ENCODE results near the gene ZCCHC7.
"Not testable (repeated sequence)": the region's sequence is repeated elsewhere in the genome, so short reads cannot be mapped to it uniquely, and the experiment has no call there.

Gene ZCCHC7

DNA sequence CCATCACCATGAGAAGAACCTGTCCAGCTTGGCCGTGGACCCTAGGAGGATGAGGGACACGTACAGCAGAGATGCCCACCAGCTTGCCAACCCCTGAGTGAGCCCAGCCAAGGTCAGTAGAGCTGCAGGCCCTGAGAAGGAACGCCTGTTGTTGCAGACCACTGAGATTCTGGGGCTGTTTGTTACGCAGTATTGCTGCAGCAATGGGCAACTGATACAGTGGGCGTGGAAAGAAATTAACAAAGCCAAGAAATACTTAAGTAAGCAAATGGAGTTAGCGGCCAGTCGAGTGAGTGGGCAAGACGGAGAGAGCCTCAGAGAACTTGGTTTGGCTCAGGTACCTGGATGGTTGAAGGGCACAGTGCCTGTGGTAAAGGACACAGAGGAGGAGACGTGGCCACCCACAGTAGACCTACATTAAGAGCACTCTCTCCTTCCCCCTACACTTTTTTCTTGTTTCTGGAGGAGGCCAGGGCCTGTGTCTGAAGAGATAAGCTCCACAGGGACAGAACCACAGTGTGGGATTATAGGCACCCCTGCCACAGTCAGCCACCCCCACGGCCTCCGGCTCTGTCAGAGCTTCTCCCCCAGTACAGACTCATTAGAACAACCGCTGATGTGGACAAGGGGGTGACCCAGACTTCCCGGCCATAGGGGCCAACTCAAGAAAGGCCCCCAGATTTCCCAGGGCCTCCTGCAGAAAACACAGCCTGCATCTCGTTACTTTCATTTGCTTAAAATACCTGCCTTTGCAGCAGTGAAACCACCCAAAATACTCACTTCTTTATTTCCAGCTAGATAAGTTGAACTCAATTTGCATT lies 262.0 kb downstream of the ZCCHC7 start:
- no peak for DNase-seq

DNA sequence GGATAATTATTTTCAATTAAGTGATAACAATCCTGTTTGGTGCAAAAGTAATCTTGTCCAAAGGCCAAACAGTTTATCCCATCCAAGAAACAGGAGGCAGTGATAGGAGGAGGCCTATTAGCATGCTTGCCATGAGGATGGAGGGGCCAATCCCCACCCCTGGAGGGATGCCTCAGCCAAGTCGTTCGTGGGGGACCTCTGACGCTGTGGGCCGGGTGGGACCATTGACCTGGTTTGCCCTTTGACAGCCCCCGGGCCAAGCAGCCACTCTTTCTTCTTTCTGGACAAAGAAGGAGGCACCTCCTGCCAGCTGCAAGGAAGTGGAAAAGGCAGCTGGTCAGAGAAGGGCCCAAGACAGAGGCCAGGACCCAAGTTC lies 262.6 kb downstream of the ZCCHC7 start:
- DNase-seq, result no peak

DNA sequence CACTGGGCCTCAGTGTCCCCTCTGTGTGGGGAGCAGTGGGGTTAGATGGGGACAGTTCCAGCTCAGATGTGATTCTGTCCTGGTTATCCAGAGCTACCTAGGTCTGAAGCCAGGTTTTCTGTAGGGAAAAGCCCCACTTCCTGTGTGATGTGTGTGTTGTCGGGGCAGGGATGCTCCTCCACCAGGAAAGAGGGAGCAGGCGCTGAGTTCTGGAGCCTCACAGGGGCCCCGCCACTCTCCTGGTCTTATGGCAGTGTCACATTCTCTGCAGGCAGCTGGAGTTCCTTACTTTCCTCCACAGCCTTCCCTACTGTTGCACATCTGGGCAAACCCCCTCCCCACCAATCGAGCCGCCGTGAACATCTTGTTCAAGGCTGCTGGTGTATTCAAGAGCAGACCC lies 263.0 kb downstream of the ZCCHC7 start:
- no peak for DNase-seq

DNA sequence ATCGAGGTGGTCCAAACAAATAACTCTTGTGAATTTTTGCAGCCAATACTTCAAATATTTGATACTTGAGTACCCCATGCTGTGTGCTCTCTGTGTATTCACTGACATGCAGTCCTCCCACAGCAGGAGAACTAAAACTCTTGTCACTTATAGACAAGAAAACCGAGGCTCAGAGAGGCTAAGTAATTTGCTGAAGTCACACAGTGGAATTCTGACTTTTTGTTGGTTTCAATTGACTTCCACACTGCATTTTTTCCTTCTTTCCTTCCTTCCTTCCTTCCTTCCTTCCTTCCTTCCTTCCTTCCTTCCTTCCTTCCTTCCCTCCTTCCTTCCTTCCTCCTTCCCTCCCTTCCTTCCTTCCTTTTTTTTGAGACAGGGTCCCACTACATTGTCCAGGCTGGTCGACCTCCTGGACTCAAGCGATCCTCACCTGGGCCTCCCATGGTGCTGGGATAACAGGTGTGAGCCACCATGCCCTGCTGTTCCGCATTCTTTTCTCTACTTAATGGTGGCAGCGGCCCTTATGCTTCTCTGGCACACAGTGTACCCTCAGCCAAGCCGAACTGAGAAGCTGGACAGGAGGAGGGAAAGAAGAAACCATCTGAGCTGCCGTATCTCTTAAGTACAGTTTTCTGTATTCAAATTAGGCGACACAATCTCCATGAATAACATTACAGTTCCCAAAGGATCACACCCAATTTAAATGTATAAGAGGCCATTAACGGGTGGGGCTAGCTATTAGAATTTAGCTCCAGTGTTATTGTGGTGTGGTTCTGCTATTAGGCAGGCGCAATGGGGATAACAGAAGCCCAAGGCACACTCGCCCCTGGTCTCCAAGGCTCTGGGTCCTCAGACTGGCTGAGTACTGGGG lies 263.7 kb downstream of the ZCCHC7 start:
- no peak for DNase-seq

DNA sequence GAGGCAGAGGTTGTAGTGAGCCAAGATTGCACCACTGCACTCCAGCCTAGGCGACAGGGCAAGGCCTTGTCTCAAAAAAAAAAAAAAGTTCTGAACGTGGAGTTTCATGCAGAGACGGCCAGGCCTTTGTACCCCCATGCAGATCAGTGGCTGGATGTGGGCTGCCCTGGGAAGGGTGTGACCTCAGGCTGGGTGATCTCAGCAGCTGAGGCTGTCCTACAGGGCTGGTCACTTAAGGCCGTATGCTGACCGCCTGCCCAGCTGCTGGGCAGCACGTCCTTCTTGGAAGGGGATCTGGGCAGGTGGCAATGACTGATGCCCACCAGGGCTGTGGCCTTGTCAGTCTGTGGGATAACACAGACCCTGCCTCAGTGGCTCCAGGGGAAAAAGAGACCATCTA lies 264.9 kb downstream of the ZCCHC7 start:
- no peak for DNase-seq

DNA sequence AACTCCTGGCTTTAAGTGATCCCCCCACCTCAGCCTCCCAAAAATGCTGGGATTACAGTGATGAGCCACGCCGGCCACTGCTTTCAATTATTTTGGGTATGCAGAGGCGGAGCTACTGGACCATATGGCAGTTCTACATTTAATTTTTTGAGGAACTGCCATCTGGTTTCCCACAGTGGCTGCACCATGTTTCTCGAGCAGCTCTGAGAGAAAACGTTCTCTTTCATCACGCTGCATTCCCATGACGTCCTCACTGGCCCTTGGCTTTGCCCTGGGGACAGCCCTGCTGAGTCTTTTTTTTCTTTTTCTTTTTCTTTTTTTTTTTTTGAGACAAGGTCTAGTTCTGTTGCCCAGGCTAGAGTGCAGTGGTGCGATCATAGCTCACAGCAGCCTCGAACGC lies 266.6 kb downstream of the ZCCHC7 start:
- no peak for DNase-seq

DNA sequence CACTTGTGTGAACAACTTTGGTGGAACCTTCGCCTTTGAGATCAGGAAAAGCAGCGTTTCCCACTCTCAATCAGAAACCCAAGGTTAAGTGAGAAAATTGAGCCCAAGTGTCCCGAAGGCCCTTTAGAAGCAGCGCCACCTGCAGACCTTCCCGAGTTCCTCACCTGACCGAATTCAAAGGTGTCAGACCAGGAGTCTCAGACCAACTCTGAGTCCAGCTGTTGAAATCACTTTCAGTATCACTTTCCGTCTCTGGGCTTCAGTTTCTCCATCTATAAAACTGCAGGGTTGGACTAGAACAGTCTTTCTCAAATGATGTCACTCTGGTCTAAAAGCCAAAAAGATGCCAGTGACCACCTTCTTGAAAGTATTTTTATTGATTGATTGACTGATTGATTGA lies 270.4 kb downstream of the ZCCHC7 start:
- peak in 1 of 6 experiments; percentile 2 for DNase-seq

DNA sequence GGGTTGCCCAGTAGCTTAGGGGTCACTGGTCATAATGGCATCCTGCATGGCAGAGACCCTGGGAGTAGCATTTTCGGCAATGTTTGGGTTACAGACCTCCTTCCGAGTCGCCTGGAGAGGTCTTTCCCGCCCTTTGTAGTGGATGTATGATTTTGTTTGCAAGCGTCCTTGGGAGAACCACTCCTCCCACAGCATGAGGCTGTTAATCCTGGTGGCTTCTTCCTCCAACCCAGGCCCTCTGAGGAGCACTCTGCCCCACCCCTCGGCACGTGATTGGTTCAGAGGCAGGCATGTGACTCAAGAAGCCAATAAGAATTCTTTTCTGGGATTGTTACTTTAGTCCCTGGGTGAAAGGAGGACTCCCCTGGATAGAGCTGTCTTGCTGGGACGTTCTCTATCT lies 271.9 kb downstream of the ZCCHC7 start:
- no peak for DNase-seq

DNA sequence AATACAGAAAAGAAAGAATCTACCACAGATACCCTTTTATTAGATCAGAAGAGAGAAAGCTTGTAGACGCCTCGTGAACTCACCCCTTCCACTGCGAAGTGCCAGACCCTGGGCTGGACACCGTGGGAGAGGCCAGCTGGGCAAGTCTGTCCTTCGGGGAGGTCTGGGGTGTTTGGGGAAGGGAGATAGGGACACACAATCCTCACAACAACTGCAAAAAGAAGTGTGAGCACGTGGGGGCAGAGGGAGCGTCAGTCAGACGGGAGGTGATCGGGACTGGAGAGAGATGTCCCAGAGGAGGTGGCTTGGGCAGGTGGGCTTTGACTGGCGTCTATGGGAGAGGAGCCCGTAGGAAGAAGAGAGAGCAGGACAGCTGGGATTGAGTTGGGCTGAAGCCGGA lies 274.9 kb downstream of the ZCCHC7 start:
- DNase-seq, result no peak

DNA sequence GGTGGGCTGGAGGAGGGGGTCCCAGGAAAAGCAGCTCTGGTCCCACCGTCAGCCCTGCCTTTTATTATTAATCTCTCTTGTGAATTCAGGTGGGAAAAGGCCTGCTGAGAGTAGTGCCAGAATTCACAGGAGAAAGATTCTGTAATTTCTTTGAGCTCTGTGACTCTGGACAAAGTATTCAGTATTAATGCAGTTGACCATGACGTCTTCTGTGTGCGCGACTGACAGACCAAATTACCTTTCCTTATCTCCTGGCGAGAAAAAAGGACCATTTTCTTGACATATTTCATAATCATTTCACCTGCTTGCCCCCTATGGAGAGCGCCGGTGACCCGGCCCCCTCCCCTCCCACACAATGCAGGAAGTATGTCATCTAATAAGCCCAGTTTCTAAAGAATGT lies 275.3 kb downstream of the ZCCHC7 start:
- DNase-seq, result no peak

DNA sequence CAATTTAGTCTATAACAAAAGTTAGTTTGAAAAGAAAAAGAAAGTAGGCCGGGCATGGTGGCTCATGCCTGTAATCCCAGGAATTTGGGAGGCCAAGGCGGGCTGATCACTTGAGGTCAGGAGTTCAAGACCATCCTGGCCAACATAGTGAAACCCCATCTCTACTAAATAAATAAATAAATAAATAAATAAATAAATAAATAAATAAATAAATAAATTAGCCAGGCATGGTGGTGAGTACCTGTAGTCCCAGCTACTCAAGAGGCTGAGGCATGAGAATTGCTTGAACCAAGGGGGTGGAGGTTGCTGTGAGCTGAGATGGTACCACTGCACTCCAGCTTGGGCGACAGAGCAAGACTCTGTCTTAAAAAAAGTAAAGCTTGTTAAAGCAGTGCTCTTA lies 277.6 kb downstream of the ZCCHC7 start:
- not testable (repeated sequence) for DNase-seq

DNA sequence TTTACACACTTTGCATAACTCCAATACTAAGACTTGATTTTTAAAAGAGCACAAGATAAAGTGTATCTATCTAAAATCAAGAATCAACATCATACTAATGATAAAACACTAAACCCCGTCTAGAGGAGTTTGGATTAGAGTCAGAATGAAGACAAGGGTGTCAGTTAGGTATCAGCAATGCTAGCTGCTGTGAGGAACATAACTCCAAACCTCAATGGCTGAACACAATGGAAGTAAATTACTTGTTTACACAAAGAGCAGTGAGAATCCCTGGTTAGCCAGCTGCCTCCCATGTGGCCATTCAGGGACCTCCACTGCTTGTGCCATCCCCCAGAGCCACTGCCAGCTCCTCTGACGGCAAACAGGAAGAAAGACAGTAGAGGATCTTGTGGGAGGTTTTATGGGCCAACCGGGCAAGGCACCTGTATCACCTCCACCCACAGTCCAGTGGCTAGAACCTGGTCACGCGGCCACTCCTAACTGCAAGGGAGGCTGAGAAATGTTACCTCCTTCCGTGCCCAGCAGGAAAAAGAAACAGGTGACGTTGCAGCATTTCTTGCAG lies 278.2 kb downstream of the ZCCHC7 start:
- DNase-seq, result no peak

DNA sequence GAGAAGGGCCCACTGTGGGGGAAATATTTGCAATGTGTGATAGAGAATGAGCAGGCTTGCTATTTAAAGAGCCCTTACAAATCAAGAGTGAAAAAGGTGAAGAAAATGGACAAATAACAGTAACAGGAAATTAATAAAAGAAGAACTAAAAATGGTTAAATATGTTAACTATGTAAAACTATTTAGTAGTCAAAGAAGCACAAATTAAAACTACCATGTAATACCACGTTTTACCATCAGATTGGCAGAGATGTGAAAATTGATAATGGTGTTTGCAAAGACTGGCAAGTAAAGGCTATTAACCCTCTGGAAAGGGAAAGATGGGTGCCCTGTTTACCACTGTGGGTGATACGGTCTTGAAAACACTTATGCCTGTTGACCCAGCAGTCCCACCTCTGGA lies 279.0 kb downstream of the ZCCHC7 start:
- no peak for DNase-seq

DNA sequence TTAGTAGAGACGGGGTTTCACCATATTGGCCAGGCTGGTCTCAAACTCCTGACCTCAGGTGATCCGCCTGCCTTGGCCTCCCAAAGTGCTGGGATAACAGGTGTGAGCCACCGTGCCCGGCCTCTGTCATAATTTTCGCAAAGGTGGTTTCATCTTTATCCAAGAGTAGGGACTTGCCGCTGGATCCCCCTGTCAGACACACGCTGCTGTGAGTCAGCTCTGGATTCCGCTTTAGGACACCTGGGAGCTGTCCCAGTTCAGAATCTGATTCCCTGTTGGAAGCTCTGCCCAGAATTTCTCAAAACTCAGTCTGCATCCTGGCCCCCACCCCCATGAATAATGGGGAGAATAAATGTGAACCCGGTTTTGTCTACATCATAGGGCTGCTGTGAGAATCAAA lies 284.2 kb downstream of the ZCCHC7 start:
- no peak for DNase-seq

DNA sequence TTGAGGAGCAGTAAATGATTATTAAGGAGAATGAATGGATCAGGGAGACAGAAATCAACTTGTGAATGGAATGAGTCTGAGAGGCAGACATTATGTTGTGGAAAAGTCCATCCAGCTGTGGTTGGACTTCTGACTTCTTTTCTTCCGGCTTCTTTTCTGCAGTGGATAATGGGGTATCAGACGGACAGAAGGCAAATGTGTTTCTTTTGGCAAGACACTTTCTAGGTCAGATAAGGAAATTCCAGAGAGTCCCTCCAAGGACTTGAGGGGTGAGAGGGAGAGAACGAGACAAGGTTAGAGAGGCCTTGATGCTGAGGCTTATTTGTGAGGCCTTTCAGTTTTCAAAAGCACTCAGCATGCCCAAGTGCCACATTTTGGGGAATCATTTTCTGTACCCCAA lies 285.0 kb downstream of the ZCCHC7 start:
- no peak for DNase-seq

DNA sequence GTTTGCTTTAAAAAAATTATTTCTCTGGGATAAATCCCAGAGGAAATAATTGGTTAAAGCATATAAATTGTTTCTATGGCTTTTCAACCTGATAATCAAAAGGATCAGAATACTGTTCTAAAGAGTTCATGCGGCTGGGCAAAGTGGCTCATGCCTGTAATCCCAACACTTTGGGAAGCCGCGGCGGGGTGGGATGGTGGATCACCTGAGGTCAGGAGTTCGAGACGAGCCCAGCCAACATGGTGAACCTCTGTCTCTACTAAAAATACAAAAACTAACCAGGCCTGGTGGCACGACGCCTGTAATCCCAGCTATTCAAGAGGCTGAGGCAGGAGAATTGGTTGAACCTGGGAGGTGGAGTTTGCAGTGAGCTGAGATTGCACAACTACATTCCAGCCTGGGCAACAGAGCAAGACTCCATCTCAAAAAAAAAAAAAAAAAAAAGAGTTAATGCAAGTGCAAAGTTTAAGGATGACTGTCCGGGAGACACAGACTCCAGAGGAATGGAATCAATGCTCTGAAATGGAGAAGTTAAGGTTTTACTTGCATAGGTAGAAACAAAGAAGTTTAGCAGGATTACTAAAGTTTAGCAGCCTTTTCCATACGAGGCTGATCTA lies 285.5 kb downstream of the ZCCHC7 start:
- no peak for DNase-seq

DNA sequence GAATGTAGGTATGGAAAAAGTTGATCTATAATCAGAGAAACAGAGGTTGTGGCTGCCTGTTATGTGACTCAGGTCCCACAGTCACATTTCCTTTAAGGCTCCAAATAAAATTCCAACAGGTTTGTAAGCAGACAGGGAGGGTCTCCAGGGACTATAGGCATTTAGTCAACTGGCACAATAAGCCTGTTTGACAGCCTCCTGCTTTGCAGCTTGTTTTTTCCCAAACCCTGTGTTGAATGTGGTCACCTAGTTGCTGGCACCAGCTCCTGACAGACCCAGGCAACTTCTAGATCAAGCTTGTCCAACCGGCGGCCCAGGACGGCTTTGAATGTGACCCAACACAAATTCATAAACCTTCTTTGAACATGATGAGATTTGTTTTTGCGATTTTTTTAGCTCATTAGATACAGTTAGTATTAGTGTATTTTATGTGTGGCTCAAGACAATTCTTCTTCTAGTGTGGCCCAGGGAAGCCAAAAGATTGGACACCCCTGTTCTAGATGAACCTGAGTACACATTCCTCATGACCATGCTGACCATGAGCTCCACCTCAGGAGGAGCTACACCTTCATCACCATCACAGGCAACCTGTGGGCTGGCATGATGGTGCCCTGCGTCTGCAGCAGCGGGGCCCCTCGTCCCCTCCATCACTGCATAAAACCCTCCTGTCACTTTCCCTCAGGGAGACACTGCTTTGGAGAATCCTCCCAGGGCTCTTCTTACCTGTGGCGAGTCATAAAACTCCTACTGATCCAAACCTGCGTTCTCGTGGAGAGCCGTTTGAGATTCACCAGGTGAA lies 286.4 kb downstream of the ZCCHC7 start:
- DNase-seq, result no peak

DNA sequence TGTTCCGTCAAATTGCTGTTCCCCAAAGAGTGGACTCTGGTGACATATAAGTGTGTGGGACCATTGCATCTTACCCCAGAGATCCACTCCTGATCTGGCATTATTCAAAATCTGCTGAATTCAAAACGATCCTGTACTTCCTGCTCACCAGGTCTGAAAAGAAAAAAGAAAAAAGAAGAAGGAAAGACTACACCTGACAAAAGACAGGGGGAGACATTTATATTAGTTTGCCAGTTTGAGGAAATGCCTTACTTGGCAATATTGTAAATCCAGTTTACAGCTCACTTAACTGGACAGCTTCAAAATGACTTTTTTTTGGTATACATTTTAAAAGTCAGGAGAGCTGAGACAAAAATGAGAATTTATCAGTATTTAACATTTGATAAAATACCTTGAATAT lies 287.1 kb downstream of the ZCCHC7 start:
- no peak for DNase-seq

All from stimulated activated naive CD4-positive, alpha-beta T cell (primary cell).